ENCODE data around the gene YPEL1. TPM values are rescaled to one million over a fixed set of nuclear protein-coding genes. Genes with fewer than 3 reads are reported as not detected.

YPEL1 gene
- total and polyA plus RNA-seq, 2 of the 8 experiments (the other 6 are each of a cell fraction or from before 2014, with no cell fraction given) = 6.0 to 6.7 TPM

- FAIRE-seq (no peak), DNase-seq (ENCODE audit: low read depth in 1 of 2, low spot score in 2 of 2) (peak in 1 of 2 experiments; percentile 94)
- Histone ChIP-seq H3K9ac (replicated peaks in 1 of 4; ENCODE audit: extremely low read depth in 1 of 4, low read depth in 3 of 4, low read length in 3 of 4) (peak overlapping the region; percentile 66 to 82 (median 72)), H3K23me2 (ENCODE audit: low read depth, low read length) (peaks cover 5% of the 10 kb centered on the region; the same call in 1 of the 2 replicates), H3K36me3 (ENCODE audit: control insufficient read depth in 2 of 4, insufficient read depth in 4 of 4, low read length in 3 of 4) (peaks cover 10 to 18% (median 14%) of the 10 kb centered on the region in 4 experiments; a peak in 6 of 8 replicates), H2BK120ac (replicated peaks; ENCODE audit: low read depth, low read length) (no peak overlapping the region), H2BK15ac (ENCODE audit: low read length) (no peak overlapping the region), H3K27me3 (replicated peaks in 1 of 4; ENCODE audit: control insufficient read depth in 3 of 4, extremely low read depth in 1 of 4, insufficient read depth in 3 of 4, low read length in 3 of 4) (no peaks in the 10 kb centered on the region), H3K14ac (ENCODE audit: insufficient read length) (no peak overlapping the region), H3K23ac (ENCODE audit: insufficient read length) (no peak overlapping the region), H3K79me1 (ENCODE audit: low read depth, low read length) (peaks cover 7% of the 10 kb centered on the region; the same call in 1 of the 2 replicates), H2AFZ (ENCODE audit: low read length) (no peak overlapping the region), H3K4me2 (ENCODE audit: insufficient read depth in 1 of 2, low read depth in 2 of 2, low read length in 2 of 2) (peak overlapping the region; percentile 68 to 97), H4K91ac (replicated peaks; ENCODE audit: insufficient read length, low read length) (peak overlapping the region; percentile 93), H2BK12ac (ENCODE audit: low read depth, low read length) (no peak overlapping the region), H3K79me2 (ENCODE audit: control insufficient read depth in 1 of 2, insufficient read depth in 2 of 2, low read length in 2 of 2) (peaks cover 0 to 4% of the 10 kb centered on the region in 2 experiments; a peak in 1 of 4 replicates), H3K27ac (ENCODE audit: low read depth, low read length) (peak overlapping the region; percentile 31; the same call in 1 of the 2 replicates), H4K20me1 (replicated peaks in 1 of 2; ENCODE audit: control insufficient read depth in 1 of 2, insufficient read depth in 2 of 2, low read length in 2 of 2) (peaks cover 11% of the 10 kb centered on the region in 2 experiments), H3K18ac (ENCODE audit: extremely low read depth, low read length) (peak overlapping the region; percentile 93), H2BK20ac (ENCODE audit: low read length) (no peak overlapping the region), H3K9me3 (ENCODE audit: insufficient read depth in 2 of 2, low read depth in 1 of 2, low read length in 1 of 2) (no peaks in the 10 kb centered on the region), H2AK5ac (ENCODE audit: low read depth, low read length) (no peak overlapping the region), H3K56ac (replicated peaks; ENCODE audit: insufficient read length, low read depth, low read length) (peak overlapping the region; percentile 94), H4K8ac (ENCODE audit: extremely low read depth, insufficient read depth, low read length) (peak overlapping the region; percentile 93), H4K5ac (ENCODE audit: insufficient read length, low read depth, low read length) (peak overlapping the region; percentile 88), H2BK5ac (ENCODE audit: low read depth, low read length) (peak overlapping the region; percentile 83; the same call in 1 of the 2 replicates), H3K4me1 (replicated peaks in 1 of 4; ENCODE audit: control insufficient read depth in 3 of 4, insufficient read depth in 4 of 4, low read length in 3 of 4) (peaks cover 3 to 21% (median 9%) of the 10 kb centered on the region in 4 experiments), H3K4me3 (ENCODE audit: extremely low read depth in 1 of 4, insufficient read depth in 2 of 4, low read depth in 3 of 4, low read length in 4 of 4) (peak overlapping the region; percentile 78 to 98 (median 81)), H3K4ac (replicated peaks; ENCODE audit: insufficient read length, low read depth, low read length) (peak overlapping the region; percentile 89)
- ChIA-PET POLR2A (ENCODE audit: partially characterized antibody) (interaction anchor here (0.6 to 5.9 kb wide), 6 partner anchors 10 to 46 kb away, joined by 3 to 42 read pairs (median 5); partner anchors contain the start of genes PPIL2 and SDF2L1), CTCF (ENCODE audit: partially characterized antibody) (interaction anchor here (1.3 to 22.2 kb wide), 4 partner anchors 10 to 37 kb away, joined by 3 to 499 read pairs (median 12); partner anchors contain the start of genes CCDC116, SDF2L1 and YDJC)
- WGBS, 2 experiments (ENCODE audit: extremely low coverage in 1 of 2, insufficient coverage in 1 of 2, insufficient read length in 1 of 2, insufficient replicate concordance in 2 of 2, low coverage in 1 of 2, low lambda C conversion rate in 2 of 2, missing lambda C conversion rate in 1 of 2) = 0% methylated on average over 42 of the region's 44 CpGs; no CpG with 5 or more reads in 1 of the 2 experiments
- peak; percentile 93 for TF ChIP-seq MAX (IDR thresholded peaks at IDR 0.05)
- peak; percentile 68 for TF ChIP-seq CHD2 (IDR thresholded peaks at IDR 0.05; ENCODE audit: low read length)
- no peak for TF ChIP-seq RNF2 (IDR thresholded peaks at IDR 0.05; ENCODE audit: borderline replicate concordance, low read depth, low read length, missing control alignments, poor library complexity, severe bottlenecking)
- TF ChIP-seq POU5F1 (IDR thresholded peaks at IDR 0.05; ENCODE audit: low read depth, low read length) = no peak
- TF ChIP-seq CHD1 (IDR thresholded peaks at IDR 0.05; ENCODE audit: low read depth, low read length) = no peak
- peak; percentile 10; the same call in 1 of the 2 replicates for TF ChIP-seq SP2 (IDR thresholded peaks at IDR 0.05; ENCODE audit: low read length)
- TF ChIP-seq PHF8 (conservative IDR thresholded peaks at IDR 0.05; ENCODE audit: low read depth, low read length) = peak; percentile 52
- 0 out of 2 replicates have a peak, but pooled peaks have one; percentile 18 for TF ChIP-seq CEBPB (IDR thresholded peaks at IDR 0.05; ENCODE audit: low read depth, low read length)
- 0 out of 2 replicates have a peak, but pooled peaks have one; percentile 34 for TF ChIP-seq KDM5A (IDR thresholded peaks at IDR 0.05; ENCODE audit: low read length)
- TF ChIP-seq, protein P1, sequence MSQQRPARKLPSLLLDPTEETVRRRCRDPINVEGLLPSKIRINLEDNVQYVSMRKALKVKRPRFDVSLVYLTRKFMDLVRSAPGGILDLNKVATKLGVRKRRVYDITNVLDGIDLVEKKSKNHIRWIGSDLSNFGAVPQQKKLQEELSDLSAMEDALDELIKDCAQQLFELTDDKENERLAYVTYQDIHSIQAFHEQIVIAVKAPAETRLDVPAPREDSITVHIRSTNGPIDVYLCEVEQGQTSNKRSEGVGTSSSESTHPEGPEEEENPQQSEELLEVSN (IDR thresholded peaks at IDR 0.05) = peak; percentile 74
- TF ChIP-seq TAF7 (optimal IDR thresholded peaks at IDR 0.05; ENCODE audit: borderline replicate concordance, low read depth, low read length) = peak; percentile 33
These were observed 83.5 kb downstream of the YPEL1 start for GRCh38 chr22:21652010-21652546.

Measured in H1 (cell line).